Measurements from ENCODE around the gene FAM170B.

The FAM170B gene

DNA sequence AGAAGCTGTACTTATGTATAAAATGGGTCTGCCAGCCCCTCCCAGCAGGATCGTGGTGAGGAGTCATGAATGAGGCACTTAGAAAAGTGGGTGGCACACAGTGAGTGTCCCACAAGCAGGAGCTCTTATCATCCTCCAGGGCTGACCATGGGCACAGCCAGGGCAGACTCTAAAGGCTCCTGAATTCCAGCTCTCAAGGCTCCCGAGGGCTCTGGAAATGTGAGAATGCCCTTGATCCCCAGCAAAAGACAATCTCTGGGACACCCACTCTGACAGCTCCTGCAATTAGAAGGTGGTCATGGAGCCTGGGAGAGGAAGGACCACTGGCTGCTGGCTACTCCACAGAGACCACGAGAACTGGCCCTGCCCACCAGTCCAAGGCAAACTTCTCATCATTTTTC is 20.1 kb downstream of the FAM170B start:
- ChIA-PET CTCF (interaction anchor here (0.9 to 1.4 kb wide), 2 partner anchors 8 to 25 kb away, joined by 3 to 5 read pairs; no protein-coding TSS in a partner anchor), POLR2A (interaction anchor here (1.2 kb wide), 1 partner anchor 26 kb away, joined by 4 read pairs; no protein-coding TSS in a partner anchor)
- TF ChIP-seq, protein P1, sequence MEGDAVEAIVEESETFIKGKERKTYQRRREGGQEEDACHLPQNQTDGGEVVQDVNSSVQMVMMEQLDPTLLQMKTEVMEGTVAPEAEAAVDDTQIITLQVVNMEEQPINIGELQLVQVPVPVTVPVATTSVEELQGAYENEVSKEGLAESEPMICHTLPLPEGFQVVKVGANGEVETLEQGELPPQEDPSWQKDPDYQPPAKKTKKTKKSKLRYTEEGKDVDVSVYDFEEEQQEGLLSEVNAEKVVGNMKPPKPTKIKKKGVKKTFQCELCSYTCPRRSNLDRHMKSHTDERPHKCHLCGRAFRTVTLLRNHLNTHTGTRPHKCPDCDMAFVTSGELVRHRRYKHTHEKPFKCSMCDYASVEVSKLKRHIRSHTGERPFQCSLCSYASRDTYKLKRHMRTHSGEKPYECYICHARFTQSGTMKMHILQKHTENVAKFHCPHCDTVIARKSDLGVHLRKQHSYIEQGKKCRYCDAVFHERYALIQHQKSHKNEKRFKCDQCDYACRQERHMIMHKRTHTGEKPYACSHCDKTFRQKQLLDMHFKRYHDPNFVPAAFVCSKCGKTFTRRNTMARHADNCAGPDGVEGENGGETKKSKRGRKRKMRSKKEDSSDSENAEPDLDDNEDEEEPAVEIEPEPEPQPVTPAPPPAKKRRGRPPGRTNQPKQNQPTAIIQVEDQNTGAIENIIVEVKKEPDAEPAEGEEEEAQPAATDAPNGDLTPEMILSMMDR (IDR thresholded peaks at IDR 0.05; ENCODE audit: insufficient read depth, low read length, missing control alignments) = no peak
- no peak overlapping the region for H3K4me3 ChIP-seq (ENCODE audit: low read depth, low read length)
- no peak for DNase-seq (ENCODE audit: low read depth, low spot score)

DNA sequence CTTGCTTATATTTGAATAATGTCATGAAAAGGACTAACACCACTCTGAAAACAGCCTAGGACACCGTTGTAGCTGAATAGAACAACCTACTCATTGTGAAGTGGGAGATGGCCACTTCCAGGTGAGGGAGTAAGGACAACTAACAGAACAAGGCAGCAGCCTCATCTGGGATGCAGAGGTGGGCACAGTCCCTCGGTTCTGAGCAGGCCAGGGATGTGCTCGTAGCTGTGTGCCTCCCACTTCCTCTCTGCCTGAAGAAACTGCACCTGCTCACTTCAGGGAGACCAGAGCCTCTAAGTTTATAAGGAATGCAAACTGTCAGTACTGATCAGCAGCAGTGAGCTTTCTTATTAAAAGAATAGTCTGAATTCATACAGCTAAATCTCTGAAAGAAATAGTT is 21.0 kb downstream of the FAM170B start:
- TF ChIP-seq, protein P1 (IDR thresholded peaks at IDR 0.05; ENCODE audit: insufficient read depth, low read length, missing control alignments) = no peak
- ChIA-PET POLR2A (interaction anchor here (1.2 kb wide), 1 partner anchor 27 kb away, joined by 4 read pairs; no protein-coding TSS in a partner anchor), CTCF (interaction anchor here (0.9 to 1.0 kb wide), 2 partner anchors 26 to 49 kb away, joined by 3 to 4 read pairs; no protein-coding TSS in a partner anchor)
- no peak for DNase-seq (ENCODE audit: low read depth, low spot score)
- no peak overlapping the region for H3K4me3 ChIP-seq (ENCODE audit: low read depth, low read length)

DNA sequence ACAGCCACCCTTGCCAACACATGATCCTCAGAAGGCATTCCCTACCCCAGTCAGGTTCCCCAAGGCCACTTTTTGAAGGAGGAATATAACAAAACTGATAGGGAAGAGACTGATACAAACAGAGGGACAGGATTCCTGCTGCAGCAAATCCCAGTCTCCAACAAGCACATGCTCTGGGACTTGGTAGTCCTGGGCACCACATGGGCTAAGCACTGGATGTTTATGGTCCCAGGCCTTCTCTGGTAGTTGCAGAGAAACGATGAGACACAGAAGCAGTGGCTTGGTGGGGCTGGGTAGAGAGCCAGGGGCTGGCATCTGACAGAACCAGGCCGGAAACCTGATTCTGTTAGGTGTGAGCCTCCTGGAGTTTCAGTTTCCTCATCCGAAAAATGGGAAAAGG is 21.7 kb downstream of the FAM170B start:
- DNase-seq (ENCODE audit: low read depth, low spot score) = no peak
- ChIA-PET POLR2A (no interaction called here), CTCF (no interaction called here)
- TF ChIP-seq, protein P1 (IDR thresholded peaks at IDR 0.05; ENCODE audit: insufficient read depth, low read length, missing control alignments) = no peak
- no peak overlapping the region for H3K4me3 ChIP-seq (ENCODE audit: low read depth, low read length)

DNA sequence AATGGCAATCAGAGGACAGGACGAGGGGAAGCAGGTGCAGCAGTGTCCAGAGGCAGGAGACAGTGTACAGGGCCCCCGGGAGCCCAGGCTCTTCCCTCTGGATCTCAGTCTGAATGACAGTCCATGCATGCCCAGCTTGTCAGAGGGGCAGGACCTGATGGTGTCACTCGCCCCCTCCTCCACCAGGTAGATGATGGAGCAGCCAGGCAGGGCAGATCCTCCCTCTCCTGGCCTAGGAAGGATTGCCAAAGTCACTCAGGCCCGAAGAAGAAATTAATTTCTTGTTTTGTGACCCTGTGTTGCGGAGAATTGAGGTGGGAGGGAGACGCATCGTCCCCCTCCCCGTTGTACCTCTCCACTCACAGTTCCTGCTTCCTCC is 22.5 kb downstream of the FAM170B start:
- POLR2A ChIA-PET = no interaction called here
- no peak for DNase-seq (ENCODE audit: low read depth, low spot score)
- TF ChIP-seq, protein P1 (IDR thresholded peaks at IDR 0.05; ENCODE audit: insufficient read depth, low read length, missing control alignments) = no peak
- no peak overlapping the region for H3K4me3 ChIP-seq (ENCODE audit: low read depth, low read length)
- CTCF ChIA-PET = interaction anchor here (1.1 to 1.9 kb wide), 2 partner anchors 27 to 54 kb away, joined by 3 to 4 read pairs; no protein-coding TSS in a partner anchor

DNA sequence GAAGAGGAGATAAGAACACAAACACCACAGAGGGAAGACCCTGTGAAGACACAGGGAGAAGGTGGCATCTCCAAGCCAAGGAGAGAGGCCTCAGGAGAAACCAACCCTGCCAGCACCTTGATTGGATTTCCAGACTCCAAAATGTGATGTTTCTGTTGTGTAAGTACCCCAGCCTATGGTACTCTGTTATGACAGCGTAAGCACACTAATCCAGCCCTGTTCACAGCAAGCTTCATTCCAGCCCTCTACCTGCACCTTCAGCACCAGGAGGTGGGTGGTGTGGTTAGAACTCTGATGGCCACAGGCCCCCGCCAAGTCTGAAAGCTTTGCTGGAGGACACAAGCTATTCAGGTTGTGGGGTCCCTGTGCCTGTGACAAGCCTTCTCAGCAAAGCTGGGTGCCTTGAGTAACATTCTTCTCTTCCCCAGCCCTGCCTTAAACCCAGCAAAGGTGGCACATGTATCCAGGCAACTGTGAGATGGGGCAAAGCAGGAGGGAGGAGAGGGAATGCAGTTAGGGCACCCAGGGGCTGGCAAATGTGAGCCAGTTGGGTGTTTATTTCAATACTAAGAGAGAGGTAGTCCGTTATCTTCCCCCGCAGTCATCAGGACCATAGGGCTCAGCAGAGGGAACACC is 23.0 kb downstream of the FAM170B start:
- CTCF ChIA-PET = interaction anchor here (1.1 to 1.9 kb wide), 2 partner anchors 28 to 54 kb away, joined by 3 to 4 read pairs; no protein-coding TSS in a partner anchor
- DNase-seq (ENCODE audit: low read depth, low spot score) = no peak
- H3K4me3 ChIP-seq (ENCODE audit: low read depth, low read length) = no peak overlapping the region
- POLR2A ChIA-PET = interaction anchor here (1.1 kb wide), 1 partner anchor 29 kb away, joined by 4 read pairs; no protein-coding TSS in a partner anchor
- TF ChIP-seq, protein P1 (IDR thresholded peaks at IDR 0.05; ENCODE audit: insufficient read depth, low read length, missing control alignments) = no peak

DNA sequence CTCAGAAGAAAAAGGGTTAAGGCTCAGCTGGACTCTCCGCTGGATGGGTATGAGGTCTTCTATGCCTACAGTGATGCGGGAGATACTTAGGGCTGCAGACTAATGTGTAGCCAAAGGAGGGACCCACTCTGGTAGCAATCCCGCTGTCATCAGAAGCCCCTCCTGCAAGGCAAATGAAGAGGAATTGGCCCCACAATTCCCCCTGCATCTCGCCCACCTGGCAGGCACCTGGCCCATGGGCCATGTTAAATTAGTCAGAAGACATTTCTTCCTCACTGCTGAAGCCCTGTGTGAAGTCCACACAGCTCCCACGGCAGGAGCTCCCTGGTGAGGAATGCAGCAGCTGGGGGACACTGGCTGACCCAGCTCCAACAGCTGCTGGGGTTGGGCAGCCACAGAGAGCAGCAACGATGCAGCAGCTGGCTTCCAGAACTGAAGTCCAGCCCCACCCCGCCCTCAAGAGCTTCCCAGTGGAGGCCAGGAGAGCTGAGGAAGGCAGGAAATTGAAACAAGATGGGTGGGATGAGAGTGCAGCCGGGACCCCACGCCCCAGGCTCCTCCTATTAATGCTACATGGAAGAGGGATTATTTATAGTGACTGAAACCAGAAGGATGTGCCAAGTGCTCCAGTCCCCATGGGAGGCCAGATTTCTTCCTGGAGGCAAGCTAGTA is 24.0 kb downstream of the FAM170B start:
- no peak overlapping the region for H3K4me3 ChIP-seq (ENCODE audit: low read depth, low read length)
- DNase-seq (ENCODE audit: low read depth, low spot score) = no peak
- ChIA-PET POLR2A (interaction anchor here (1.1 kb wide), 1 partner anchor 30 kb away, joined by 4 read pairs; no protein-coding TSS in a partner anchor), CTCF (interaction anchor here (1.9 kb wide), 1 partner anchor 29 kb away, joined by 4 read pairs; no protein-coding TSS in a partner anchor)
- TF ChIP-seq, protein P1 (IDR thresholded peaks at IDR 0.05; ENCODE audit: insufficient read depth, low read length, missing control alignments) = no peak

Measured in AG04449 (cell line).